MM.1S (cell line): ENCODE measurements around the gene SLC2A1.

Source experiments
- CTCF ChIP-seq: fragments of 300-600 bp; sonication (generic); IDR thresholded peaks from 2 replicates; pipeline ENCODE4 v1.5.1; 2016; ENCODE audit warnings: antibody characterized with exemption, low read length, mixed read lengths
- EZH2phosphoT487 ChIP-seq: fragments of 300-600 bp; sonication (generic); IDR thresholded peaks from 2 replicates; pipeline ENCODE4 v1.6.1; 2018; ENCODE audit warnings: antibody characterized with exemption, low read length

GRCh38 chr1:42974767-42975437, 16.2 kb upstream of the SLC2A1 start:
- TF ChIP-seq EZH2phosphoT487 (no peak), CTCF (no peak)
